HepG2 (cell line): ENCODE data around the gene TGFBI. TPM values are rescaled to one million over a fixed set of nuclear protein-coding genes. Genes with fewer than 3 reads are reported as not detected.

Source experiments
- ATAC-seq: fragments of 200-7000 bp; cut with Tn5 transposase; 3 replicates; pipeline ENCODE4 v1.9.1; 2020; ENCODE audit warnings: mild to moderate bottlenecking, moderate library complexity
- BruUV-seq: library from RNA; stranded (reverse); fragments of 400-500 nt; replicated peaks from 2 replicates; lab custom pipeline; 2021; lab: Mats Ljungman, UMichigan
- CTCF ChIA-PET: fragments of 300-600 bp; formaldehyde crosslinking; extraction: SDS; loops from one replicate; lab custom pipeline; 2021; ENCODE audit warnings: low total read pairs, inconsistent platforms, low intra/inter-chr PET ratio; lab: Yijun Ruan, JAX
- POLR2A ChIA-PET: fragments of 350-600 bp; sonication (Branson Sonifier 250); formaldehyde crosslinking; loops from one replicate; lab custom pipeline; 2020; ENCODE audit warnings: antibody characterized with exemption, inconsistent platforms; lab: Yijun Ruan, JAX
- DNase-seq: peaks from one replicate; pipeline ENCODE4 v3.0.0-alpha.2; 2015; ENCODE audit warnings: low spot score
- FAIRE-seq: peaks from 3 replicates; lab custom pipeline; 2011; peaks lifted over from hg19 to GRCh38; lab: Jason Lieb, UNC
- H2AFZ ChIP-seq: one replicate; pipeline ENCODE4 v1.6.1; 2011; ENCODE audit warnings: low read length, inconsistent platforms
- H3K27ac ChIP-seq: fragments of 300-600 bp; 3 replicates; pipeline ENCODE4 v1.8.0; 2011; ENCODE audit warnings: mixed run types, mild to moderate bottlenecking, mixed read lengths, low read length, inconsistent platforms; ENCODE audit not compliant: insufficient read depth; ENCODE audit errors: extremely low read length
- H3K27me3 ChIP-seq, 2 experiments: fragments of 200-600 bp in 1 of 2; 2 replicates in 1 of 2; 3 replicates in 1 of 2; pipeline versions ENCODE4 v1.6.0 to v1.8.0; 2011; ENCODE audit warnings: low read length in 2 of 2, mild to moderate bottlenecking in 2 of 2, moderate library complexity in 2 of 2, inconsistent platforms in 1 of 2; ENCODE audit not compliant: insufficient read depth in 2 of 2, control insufficient read depth in 1 of 2
- H3K36me3 ChIP-seq, 2 experiments: fragments of 200-600 bp in 1 of 2; replicated peaks in 1 of 2; 2 replicates in 1 of 2; 3 replicates in 1 of 2; pipeline versions ENCODE4 v1.5.1 to v1.8.0; 2011; ENCODE audit warnings: low read length in 2 of 2, inconsistent platforms in 1 of 2; ENCODE audit not compliant: insufficient read depth in 2 of 2, control insufficient read depth in 1 of 2
- H3K4me1 ChIP-seq: 2 replicates; pipeline ENCODE4 v1.5.1; 2012; ENCODE audit warnings: low read length, inconsistent platforms; ENCODE audit not compliant: insufficient read depth
- H3K4me2 ChIP-seq: 2 replicates; pipeline ENCODE4 v1.6.0; 2011; ENCODE audit warnings: low read depth, low read length, inconsistent platforms
- H3K4me3 ChIP-seq, 3 experiments: fragments of 200-600 bp in 1 of 3; sonication (generic), shearing (Covaris generic) in 1 of 3; replicated peaks in 1 of 3; 2 replicates each; pipeline ENCODE4 v1.5.1; 2011 to 2016; ENCODE audit warnings: low read length in 3 of 3, inconsistent platforms in 2 of 3, low read depth in 2 of 3, mild to moderate bottlenecking in 2 of 3, control low read depth in 1 of 3, mixed read lengths in 1 of 3; ENCODE audit not compliant: insufficient read depth in 1 of 3
- H3K79me2 ChIP-seq: one replicate; pipeline ENCODE4 v1.6.1; 2011; ENCODE audit warnings: low read length, inconsistent platforms; ENCODE audit not compliant: insufficient read depth
- H3K9ac ChIP-seq: 2 replicates; pipeline ENCODE4 v1.6.0; 2011; ENCODE audit warnings: mild to moderate bottlenecking, low read depth, low read length, inconsistent platforms; ENCODE audit not compliant: insufficient read depth
- H3K9me3 ChIP-seq: 2 replicates; pipeline ENCODE4 v1.5.1; 2012; ENCODE audit warnings: mild to moderate bottlenecking, low read length
- H4K20me1 ChIP-seq: 2 replicates; pipeline ENCODE4 v1.6.0; 2011; ENCODE audit warnings: inconsistent platforms, mild to moderate bottlenecking, low read length, moderate library complexity; ENCODE audit not compliant: insufficient read depth
- AHR ChIP-seq: IDR thresholded peaks from 2 replicates; pipeline ENCODE4 v1.6.1; 2018; ENCODE audit warnings: missing genetic modification reagents, missing compliant biosample characterization
- CC2D1A ChIP-seq: sonication (generic); formaldehyde crosslinking; IDR thresholded peaks from 2 replicates; pipeline ENCODE4 v1.8.1; 2023; ENCODE audit warnings: mild to moderate bottlenecking, missing genetic modification reagents
- CEBPB ChIP-seq: IDR thresholded peaks from 2 replicates; pipeline ENCODE4 v1.6.1; 2011; ENCODE audit warnings: low read depth, low read length, improper control_type of control experiment, borderline replicate concordance
- MATR3 ChIP-seq: sonication (generic); formaldehyde crosslinking; IDR thresholded peaks from 2 replicates; pipeline ENCODE4 v1.4.0; 2020; ENCODE audit warnings: missing genetic modification reagents
- MED1 ChIP-seq: sonication (generic); formaldehyde crosslinking; IDR thresholded peaks from 2 replicates; pipeline ENCODE4 v1.4.0; 2020; ENCODE audit warnings: missing genetic modification reagents
- MLX ChIP-seq: IDR thresholded peaks from 2 replicates; pipeline ENCODE4 v1.6.1; 2016
- PITX1 ChIP-seq: sonication (generic); formaldehyde crosslinking; IDR thresholded peaks from 2 replicates; pipeline ENCODE4 v1.5.1; 2020; ENCODE audit warnings: mild to moderate bottlenecking, missing genetic modification reagents
- SIX4 ChIP-seq: sonication (generic); formaldehyde crosslinking; IDR thresholded peaks from 2 replicates; pipeline ENCODE4 v1.4.0; 2020; ENCODE audit warnings: missing genetic modification reagents
- SMAD3 ChIP-seq: sonication (generic); formaldehyde crosslinking; IDR thresholded peaks from 2 replicates; pipeline ENCODE4 v1.4.0; 2020; ENCODE audit warnings: missing genetic modification reagents
- TP53 ChIP-seq: sonication (generic); formaldehyde crosslinking; conservative IDR thresholded peaks from 2 replicates; pipeline ENCODE4 v1.4.0; 2020; ENCODE audit warnings: missing genetic modification reagents
- ZBTB7B ChIP-seq: sonication (generic); formaldehyde crosslinking; IDR thresholded peaks from 2 replicates; pipeline ENCODE4 v1.4.0; 2020; ENCODE audit warnings: missing genetic modification reagents
- ZNF253 ChIP-seq: sonication (generic); formaldehyde crosslinking; IDR thresholded peaks from 2 replicates; pipeline ENCODE4 v1.8.0; 2022; ENCODE audit warnings: mild to moderate bottlenecking, missing genetic modification reagents, borderline replicate concordance
- ZNF556 ChIP-seq: sonication (generic); formaldehyde crosslinking; IDR thresholded peaks from 2 replicates; pipeline ENCODE4 v1.4.0; 2020; ENCODE audit warnings: mild to moderate bottlenecking, missing genetic modification reagents, borderline replicate concordance
- WGBS: methylation state at CpG from one replicate; pipeline ENCODE4 v1.1.6; 2017; ENCODE audit warnings: low lambda C conversion rate; 5-methylcytosine and 5-hydroxymethylcytosine counted together
- in situ Hi-C: cut with HindIII; loops from 2 replicates; pipeline ENCODE4 v1.10.0; 2017; ENCODE audit warnings: low pct_unique_long_range_greater_than_20kb; ENCODE audit not compliant: extremely low pct_ligation_motif_present
- intact Hi-C: fragments of 100-400 bp; cut with micrococcal nuclease; formaldehyde crosslinking; loops from one replicate; pipeline ENCODE4 v1.10.0; 2022; ENCODE audit not compliant: unreplicated experiment
- polyA plus RNA-seq, 8 experiments: library from polyadenylated mRNA; depleted of rRNA in 3 of 8; stranded (reverse) in 7 of 8; unstranded in 1 of 8; fragments of >200 nt; fragmentation: Illumina TruSeq in 4 of 8; extraction: Trizol in 4 of 8; gene quantifications; 2 replicates each; pipeline versions ENCODE4 v1.2.1 to v1.2.3, GENCODE V29; 2011 to 2016; ENCODE audit warnings: low read depth in 4 of 8, missing spikeins in 1 of 8, mixed read lengths in 1 of 8; ENCODE audit not compliant: insufficient read depth in 1 of 8
- total RNA-seq, 5 experiments: library from RNA; depleted of rRNA; stranded (reverse); fragments of >200 nt; fragmentation: Illumina TruSeq; extraction: Trizol; gene quantifications; 2 replicates each; pipeline ENCODE4 v1.2.3, GENCODE V29; 2016; ENCODE audit warnings: low read depth in 1 of 5
- TF ChIP-seq, protein P1 (sequence below): sonication (generic); formaldehyde crosslinking; IDR thresholded peaks from 2 replicates; pipeline ENCODE4 v1.4.0; 2020; ENCODE audit warnings: missing genetic modification reagents, low read depth, mild to moderate bottlenecking, borderline replicate concordance
- TF ChIP-seq, protein P2 (sequence below): sonication (generic); formaldehyde crosslinking; conservative IDR thresholded peaks from 2 replicates; pipeline ENCODE4 v1.4.0; 2020; ENCODE audit warnings: mild to moderate bottlenecking, missing genetic modification reagents, moderate library complexity
- TF ChIP-seq, protein P3 (sequence below): sonication (generic); formaldehyde crosslinking; IDR thresholded peaks from 2 replicates; pipeline ENCODE4 v1.4.0; 2020; ENCODE audit warnings: mild to moderate bottlenecking, missing genetic modification reagents
- TF ChIP-seq, protein P4 (sequence below): sonication (generic); formaldehyde crosslinking; IDR thresholded peaks from 2 replicates; pipeline ENCODE4 v1.8.1; 2023; ENCODE audit warnings: mild to moderate bottlenecking, missing genetic modification reagents

The TGFBI gene
- total and polyA plus RNA-seq, 2 of the 13 experiments (the other 11 are each of a cell fraction or from before 2014, with no cell fraction given): 275 to 457 TPM

GRCh38 chr5:136053336-136054141, 24.8 kb downstream of the TGFBI start:
- H3K36me3 ChIP-seq: peaks cover 21 to 50% of the 10 kb centered on the region in 2 experiments
- CTCF ChIA-PET: interaction anchor here (1.5 kb wide), 1 partner anchor 80 kb away, joined by 3 read pairs; no protein-coding TSS in a partner anchor
- peak; percentile 99 for FAIRE-seq
- TF ChIP-seq ZBTB7B (peak; percentile 84; the same call in 1 of the 2 replicates), MED1 (CRISPR knock-in tag) (peak; percentile 99), ZNF253 (CRISPR knock-in tag) (no peak), CC2D1A (CRISPR knock-in tag) (no peak), SMAD3 (CRISPR knock-in tag) (peak; percentile 95), AHR (peak; percentile 75; the same call in 1 of the 2 replicates), MATR3 (CRISPR knock-in tag) (no peak), MLX (CRISPR knock-in tag) (peak; percentile 85), SIX4 (peak; percentile 75; the same call in 1 of the 2 replicates), CEBPB (peak; percentile 63; the same call in 1 of the 2 replicates), ZNF556 (CRISPR knock-in tag) (no peak), TP53 (CRISPR knock-in tag) (0 out of 2 replicates have a peak, but pooled peaks have one; percentile 30), PITX1 (CRISPR knock-in tag) (peak; percentile 84)
- TF ChIP-seq, protein P1, sequence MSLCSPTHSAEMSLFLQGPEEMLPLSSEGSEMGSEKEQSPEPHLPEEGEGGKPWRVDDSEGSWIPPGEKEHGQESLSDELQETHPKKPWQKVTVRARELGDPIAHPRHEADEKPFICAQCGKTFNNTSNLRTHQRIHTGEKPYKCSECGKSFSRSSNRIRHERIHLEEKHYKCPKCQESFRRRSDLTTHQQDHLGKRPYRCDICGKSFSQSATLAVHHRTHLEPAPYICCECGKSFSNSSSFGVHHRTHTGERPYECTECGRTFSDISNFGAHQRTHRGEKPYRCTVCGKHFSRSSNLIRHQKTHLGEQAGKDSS (CRISPR knock-in tag): 0 out of 2 replicates have a peak, but pooled peaks have one; percentile 48
- TF ChIP-seq, protein P2, sequence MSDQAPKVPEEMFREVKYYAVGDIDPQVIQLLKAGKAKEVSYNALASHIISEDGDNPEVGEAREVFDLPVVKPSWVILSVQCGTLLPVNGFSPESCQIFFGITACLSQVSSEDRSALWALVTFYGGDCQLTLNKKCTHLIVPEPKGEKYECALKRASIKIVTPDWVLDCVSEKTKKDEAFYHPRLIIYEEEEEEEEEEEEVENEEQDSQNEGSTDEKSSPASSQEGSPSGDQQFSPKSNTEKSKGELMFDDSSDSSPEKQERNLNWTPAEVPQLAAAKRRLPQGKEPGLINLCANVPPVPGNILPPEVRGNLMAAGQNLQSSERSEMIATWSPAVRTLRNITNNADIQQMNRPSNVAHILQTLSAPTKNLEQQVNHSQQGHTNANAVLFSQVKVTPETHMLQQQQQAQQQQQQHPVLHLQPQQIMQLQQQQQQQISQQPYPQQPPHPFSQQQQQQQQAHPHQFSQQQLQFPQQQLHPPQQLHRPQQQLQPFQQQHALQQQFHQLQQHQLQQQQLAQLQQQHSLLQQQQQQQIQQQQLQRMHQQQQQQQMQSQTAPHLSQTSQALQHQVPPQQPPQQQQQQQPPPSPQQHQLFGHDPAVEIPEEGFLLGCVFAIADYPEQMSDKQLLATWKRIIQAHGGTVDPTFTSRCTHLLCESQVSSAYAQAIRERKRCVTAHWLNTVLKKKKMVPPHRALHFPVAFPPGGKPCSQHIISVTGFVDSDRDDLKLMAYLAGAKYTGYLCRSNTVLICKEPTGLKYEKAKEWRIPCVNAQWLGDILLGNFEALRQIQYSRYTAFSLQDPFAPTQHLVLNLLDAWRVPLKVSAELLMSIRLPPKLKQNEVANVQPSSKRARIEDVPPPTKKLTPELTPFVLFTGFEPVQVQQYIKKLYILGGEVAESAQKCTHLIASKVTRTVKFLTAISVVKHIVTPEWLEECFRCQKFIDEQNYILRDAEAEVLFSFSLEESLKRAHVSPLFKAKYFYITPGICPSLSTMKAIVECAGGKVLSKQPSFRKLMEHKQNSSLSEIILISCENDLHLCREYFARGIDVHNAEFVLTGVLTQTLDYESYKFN: peak; percentile 99
- TF ChIP-seq, protein P3, sequence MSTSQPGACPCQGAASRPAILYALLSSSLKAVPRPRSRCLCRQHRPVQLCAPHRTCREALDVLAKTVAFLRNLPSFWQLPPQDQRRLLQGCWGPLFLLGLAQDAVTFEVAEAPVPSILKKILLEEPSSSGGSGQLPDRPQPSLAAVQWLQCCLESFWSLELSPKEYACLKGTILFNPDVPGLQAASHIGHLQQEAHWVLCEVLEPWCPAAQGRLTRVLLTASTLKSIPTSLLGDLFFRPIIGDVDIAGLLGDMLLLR: no peak
- TF ChIP-seq, protein P4, sequence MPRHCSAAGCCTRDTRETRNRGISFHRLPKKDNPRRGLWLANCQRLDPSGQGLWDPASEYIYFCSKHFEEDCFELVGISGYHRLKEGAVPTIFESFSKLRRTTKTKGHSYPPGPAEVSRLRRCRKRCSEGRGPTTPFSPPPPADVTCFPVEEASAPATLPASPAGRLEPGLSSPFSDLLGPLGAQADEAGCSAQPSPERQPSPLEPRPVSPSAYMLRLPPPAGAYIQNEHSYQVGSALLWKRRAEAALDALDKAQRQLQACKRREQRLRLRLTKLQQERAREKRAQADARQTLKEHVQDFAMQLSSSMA (CRISPR knock-in tag): no peak

More at GRCh38 chr5:136053336-136054141, 24.8 kb downstream of the TGFBI start:
- Histone ChIP-seq H3K79me2 (no peaks in the 10 kb centered on the region), H3K9ac (peak overlapping the region; percentile 66), H3K27ac (peak overlapping the region; percentile 94), H3K4me2 (peak overlapping the region; percentile 52), H3K9me3 (no peaks in the 10 kb centered on the region), H2AFZ (no peak overlapping the region), H3K4me3 (peak overlapping the region in 2 of 3 experiments; percentile 3 to 7; a peak in 1 of 6 replicates), H3K27me3 (no peaks in the 10 kb centered on the region), H3K4me1 (peaks cover 73% of the 10 kb centered on the region), H4K20me1 (no peaks in the 10 kb centered on the region)
- ATAC-seq: peak; percentile 91
- TSS peak; percentile 95 for BruUV-seq
- POLR2A ChIA-PET: interaction anchor here (0.7 to 7.9 kb wide), 20 partner anchors 9 to 162 kb away, joined by 3 to 129 read pairs (median 5); partner anchors contain the start of gene TGFBI
- in situ Hi-C loops: no loop called here
- DNase-seq: peak; percentile 99
- intact Hi-C loops: loop anchor here (1.0 to 2.0 kb wide), 3 partner anchors 14 to 80 kb away; no protein-coding TSS in a partner anchor
- 0% methylated on average over 6 of the region's 6 CpGs for WGBS
